Neural crest cell (in vitro differentiated cells): Measurements from ENCODE around the gene PWWP2B. TPM values are rescaled to one million over a fixed set of nuclear protein-coding genes. Genes with fewer than 3 reads are reported as not detected.

Source experiments
- DNase-seq: peaks from one replicate; pipeline ENCODE4 v3.0.0; 2021; ENCODE audit warnings: low read depth, mixed read lengths, low spot score
- H3K27ac Mint-ChIP-seq: one replicate; pipeline ENCODE4 v1.8.0; 2021; ENCODE audit warnings: mild to moderate bottlenecking, mixed read lengths; ENCODE audit not compliant: unreplicated experiment
- H3K27me3 Mint-ChIP-seq: 2 replicates; pipeline ENCODE4 v1.8.0; 2021; ENCODE audit warnings: low read depth, mild to moderate bottlenecking, mixed read lengths
- H3K36me3 Mint-ChIP-seq: 2 replicates; pipeline ENCODE4 v1.8.0; 2021; ENCODE audit warnings: low read depth, mild to moderate bottlenecking, mixed read lengths
- H3K4me1 Mint-ChIP-seq: 2 replicates; pipeline ENCODE4 v1.8.0; 2021; ENCODE audit warnings: mixed read lengths
- H3K4me3 Mint-ChIP-seq: one replicate; pipeline ENCODE4 v1.8.0; 2021; ENCODE audit warnings: mild to moderate bottlenecking, mixed read lengths
- H3K9me3 Mint-ChIP-seq: 2 replicates; pipeline ENCODE4 v1.8.0; 2021; ENCODE audit warnings: mixed read lengths
- CTCF ChIP-seq: fragments of 200-600 bp; sonication (generic); conservative IDR thresholded peaks from 2 replicates; pipeline ENCODE4 v1.5.0; 2021; ENCODE audit warnings: antibody characterized with exemption, mild to moderate bottlenecking
- total RNA-seq: library from RNA; stranded (reverse); gene quantifications from 2 replicates; pipeline ENCODE4 v1.2.1, GENCODE V29; 2021

PWWP2B gene
- total RNA-seq, 1 donor from 2014 or later: 14.2 TPM

GRCh38 chr10:132355297-132355696 is 41.7 kb upstream of the PWWP2B start:
- H3K27me3 Mint-ChIP-seq: no peaks in the 10 kb centered on the region
- no peak for TF ChIP-seq CTCF
- H3K9me3 Mint-ChIP-seq: no peaks in the 10 kb centered on the region
- H3K27ac Mint-ChIP-seq: peak overlapping the region; percentile 43
- peaks cover 2% of the 10 kb centered on the region for H3K36me3 Mint-ChIP-seq
- no peak for DNase-seq
- H3K4me3 Mint-ChIP-seq: no peak overlapping the region
- H3K4me1 Mint-ChIP-seq: no peaks in the 10 kb centered on the region

GRCh38 chr10:132355754-132356153 is 41.2 kb upstream of the PWWP2B start:
- no peaks in the 10 kb centered on the region for H3K4me1 Mint-ChIP-seq
- peak overlapping the region; percentile 75 for H3K27ac Mint-ChIP-seq

GRCh38 chr10:132356621-132357195 is 40.3 kb upstream of the PWWP2B start:
- Mint-ChIP-seq H3K4me1 (no peaks in the 10 kb centered on the region), H3K4me3 (no peak overlapping the region), H3K27ac (peak overlapping the region; percentile 12), H3K36me3 (peaks cover 2% of the 10 kb centered on the region), H3K27me3 (no peaks in the 10 kb centered on the region), H3K9me3 (no peaks in the 10 kb centered on the region)
- no peak for DNase-seq
- no peak for TF ChIP-seq CTCF

More at GRCh38 chr10:132355754-132356153, 41.2 kb upstream of the PWWP2B start:
- no peak for DNase-seq
- peaks cover 2% of the 10 kb centered on the region for H3K36me3 Mint-ChIP-seq
- no peak for TF ChIP-seq CTCF
- H3K4me3 Mint-ChIP-seq: no peak overlapping the region
- no peaks in the 10 kb centered on the region for H3K9me3 Mint-ChIP-seq
- no peaks in the 10 kb centered on the region for H3K27me3 Mint-ChIP-seq

GRCh38 chr10:132357286-132358058 is 39.5 kb upstream of the PWWP2B start:
- Mint-ChIP-seq H3K4me1 (no peaks in the 10 kb centered on the region), H3K9me3 (no peaks in the 10 kb centered on the region), H3K36me3 (peaks cover 2% of the 10 kb centered on the region), H3K27me3 (no peaks in the 10 kb centered on the region), H3K4me3 (no peak overlapping the region), H3K27ac (no peak overlapping the region)
- DNase-seq: no peak
- no peak for TF ChIP-seq CTCF

- H3K36me3 Mint-ChIP-seq: peaks cover 6% of the 10 kb centered on the region
- H3K9me3 Mint-ChIP-seq: no peaks in the 10 kb centered on the region
- H3K27me3 Mint-ChIP-seq: no peaks in the 10 kb centered on the region
- no peak for DNase-seq
- no peaks in the 10 kb centered on the region for H3K4me1 Mint-ChIP-seq
- no peak overlapping the region for H3K27ac Mint-ChIP-seq
- no peak for TF ChIP-seq CTCF
- H3K4me3 Mint-ChIP-seq: no peak overlapping the region
These were observed 37.5 kb upstream of the PWWP2B start for GRCh38 chr10:132359305-132360040.
